HG03175 (cell line): ENCODE results near the gene CCDC32.

Experiments used
- ATAC-seq: cut with Tn5 transposase; IDR thresholded peaks from one replicate; pipeline ENCODE4 v1.9.1; 2021; ENCODE audit warnings: mild to moderate bottlenecking, moderate library complexity; ENCODE audit not compliant: unreplicated experiment

CCDC32 gene

DNA sequence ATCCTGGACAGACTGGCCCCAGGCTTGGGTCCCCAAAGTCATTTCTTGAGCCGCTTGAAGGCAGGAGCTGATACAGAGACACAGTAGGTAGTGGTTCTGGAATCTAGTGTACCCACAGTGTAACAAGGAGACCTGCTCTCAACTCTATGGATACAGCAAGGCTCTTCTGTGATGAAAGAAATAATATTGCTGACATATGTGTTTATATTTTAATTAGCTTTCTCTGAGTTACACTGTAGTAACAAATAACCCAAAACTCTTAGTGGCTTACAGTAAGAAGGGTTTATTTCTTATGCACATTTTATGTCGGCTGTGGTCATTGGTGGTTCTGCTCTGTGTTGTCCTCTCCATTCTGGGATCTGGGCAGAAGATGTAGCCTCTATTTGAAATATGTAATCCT, 48.5 kb downstream of the CCDC32 start:
- no peak for ATAC-seq

GRCh38 chr15:40513609-40514008, 51.2 kb downstream of the CCDC32 start:
- no peak for ATAC-seq

GRCh38 chr15:40512440-40512839, 52.4 kb downstream of the CCDC32 start:
- ATAC-seq: no peak

- peak; percentile 37 for ATAC-seq
These were observed 53.2 kb downstream of the CCDC32 start for GRCh38 chr15:40511472-40512133.

- ATAC-seq: peak; percentile 61
These were observed 53.8 kb downstream of the CCDC32 start for GRCh38 chr15:40511093-40511471.

GRCh38 chr15:40510201-40510600, 54.6 kb downstream of the CCDC32 start:
- no peak for ATAC-seq

- no peak for ATAC-seq
These were observed 56.6 kb downstream of the CCDC32 start for GRCh38 chr15:40508216-40508615.

DNA sequence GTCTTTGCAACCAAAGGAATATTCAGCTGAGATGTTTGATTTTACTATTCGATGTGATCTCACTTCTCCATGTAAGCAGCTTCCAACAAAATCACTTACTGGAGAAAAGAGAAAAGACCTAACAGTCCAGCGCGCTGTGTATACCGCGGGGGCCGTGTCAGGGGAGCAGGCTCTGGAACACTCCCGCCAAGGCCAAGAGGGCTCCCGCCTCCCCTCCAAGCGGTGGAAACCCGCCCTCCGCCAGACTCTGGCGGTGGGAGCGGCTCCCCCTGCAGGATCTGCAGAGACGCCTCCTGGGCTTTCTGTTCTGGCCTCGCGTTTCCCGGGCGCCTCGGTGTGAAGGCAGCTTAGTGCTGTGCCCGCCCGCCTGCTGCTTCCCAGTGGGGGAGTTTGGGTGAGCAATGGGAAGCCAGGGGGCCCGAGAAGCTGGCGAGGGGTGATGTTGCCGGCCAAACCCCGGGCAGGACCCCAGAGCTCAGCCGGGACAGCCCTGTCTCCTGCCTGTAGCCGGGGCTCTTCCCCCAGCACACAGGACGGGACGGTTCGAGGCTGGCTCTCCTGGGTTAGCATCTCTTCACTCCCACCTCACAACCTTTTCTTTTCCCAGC, 57.8 kb downstream of the CCDC32 start:
- no peak for ATAC-seq
